ENCODE data around the gene FGF19. TPM values are rescaled to one million over a fixed set of nuclear protein-coding genes. Genes with fewer than 3 reads are reported as not detected.

Gene FGF19
- total and polyA plus RNA-seq, 9 of the 15 experiments (the other 6 are each of a cell fraction or from before 2014, with no cell fraction given), result 0.11 TPM; not detected in 8

- no TSS peak for BruUV-seq (replicated peaks)
- intact Hi-C loops (cut with micrococcal nuclease) (loop anchor here (5.0 kb wide), 2 partner anchors 158 to 513 kb away; no protein-coding TSS in a partner anchor), in situ Hi-C loops (cut with MboI) (loop anchor here (10.0 kb wide), 1 partner anchor 200 kb away; no protein-coding TSS in a partner anchor)
- WGBS (ENCODE audit: insufficient coverage, low coverage, missing lambda C conversion rate), result 15% methylated on average over 4 of the region's 11 CpGs
- Histone ChIP-seq H4K20me1 (replicated peaks; ENCODE audit: control insufficient read depth, insufficient read depth, low read length) (no peaks in the 10 kb centered on the region), H3K27me3 (ENCODE audit: control insufficient read depth in 2 of 2, insufficient read depth in 2 of 2, low read length in 2 of 2) (no peaks in the 10 kb centered on the region), H3K9ac (ENCODE audit: insufficient read depth in 1 of 2, low read depth in 2 of 2, low read length in 2 of 2) (no peak overlapping the region), H3K9me1 (ENCODE audit: control insufficient read depth, insufficient read depth, low read length) (no peaks in the 10 kb centered on the region), H3K4me2 (ENCODE audit: insufficient read depth, low read length) (no peak overlapping the region), H3K27ac (ENCODE audit: extremely low read depth, low read depth, low read length) (no peak overlapping the region), H2AFZ (ENCODE audit: low read depth, low read length) (no peak overlapping the region), H3K79me2 (ENCODE audit: control insufficient read depth, insufficient read depth, low read length) (no peaks in the 10 kb centered on the region), H3K9me3 (replicated peaks; ENCODE audit: control insufficient read depth, insufficient read depth, low read depth, low read length) (0 out of 2 replicates have a peak, but pooled peaks cover 2% of the 10 kb centered on the region), H3K36me3 (ENCODE audit: control insufficient read depth, insufficient read depth, low read length) (no peaks in the 10 kb centered on the region; the same call in 2 of the 3 replicates), H3K4me1 (replicated peaks in 1 of 2; ENCODE audit: control insufficient read depth in 2 of 2, insufficient read depth in 2 of 2, low read length in 2 of 2) (peaks cover 3 to 13% of the 10 kb centered on the region in 2 experiments; a peak in 4 of 5 replicates), H3K4me3 (no peak overlapping the region)
- no peak for TF ChIP-seq ELF2 (CRISPR knock-in tag; IDR thresholded peaks at IDR 0.05)
- no peak for TF ChIP-seq MCM3 (IDR thresholded peaks at IDR 0.05)
- no peak for TF ChIP-seq THRB (CRISPR knock-in tag; conservative IDR thresholded peaks at IDR 0.05)
- 0 out of 2 replicates have a peak, but pooled peaks have one; percentile 50 for TF ChIP-seq ZNF263 (CRISPR knock-in tag; IDR thresholded peaks at IDR 0.05; ENCODE audit: borderline replicate concordance)
- CTCF ChIA-PET (ENCODE audit: low intra/inter-chr PET ratio), result interaction anchor here (2.8 to 3.0 kb wide), 2 partner anchors 117 to 203 kb away, joined by 22 to 25 read pairs; no protein-coding TSS in a partner anchor
- FAIRE-seq (no peak), DNase-seq (ENCODE audit: extremely low read depth in 1 of 4, low spot score in 3 of 4) (no peak), ATAC-seq (no peak)
- POLR2A ChIA-PET, result no interaction called here
Observed at GRCh38 chr11:69684651-69685050, 19.2 kb downstream of the FGF19 start.
